ENCODE measurements around the gene GALM.
"Not testable (repeated sequence)": the region's sequence is repeated elsewhere in the genome, so short reads cannot be mapped to it uniquely, and the experiment has no call there.

The GALM gene

DNA sequence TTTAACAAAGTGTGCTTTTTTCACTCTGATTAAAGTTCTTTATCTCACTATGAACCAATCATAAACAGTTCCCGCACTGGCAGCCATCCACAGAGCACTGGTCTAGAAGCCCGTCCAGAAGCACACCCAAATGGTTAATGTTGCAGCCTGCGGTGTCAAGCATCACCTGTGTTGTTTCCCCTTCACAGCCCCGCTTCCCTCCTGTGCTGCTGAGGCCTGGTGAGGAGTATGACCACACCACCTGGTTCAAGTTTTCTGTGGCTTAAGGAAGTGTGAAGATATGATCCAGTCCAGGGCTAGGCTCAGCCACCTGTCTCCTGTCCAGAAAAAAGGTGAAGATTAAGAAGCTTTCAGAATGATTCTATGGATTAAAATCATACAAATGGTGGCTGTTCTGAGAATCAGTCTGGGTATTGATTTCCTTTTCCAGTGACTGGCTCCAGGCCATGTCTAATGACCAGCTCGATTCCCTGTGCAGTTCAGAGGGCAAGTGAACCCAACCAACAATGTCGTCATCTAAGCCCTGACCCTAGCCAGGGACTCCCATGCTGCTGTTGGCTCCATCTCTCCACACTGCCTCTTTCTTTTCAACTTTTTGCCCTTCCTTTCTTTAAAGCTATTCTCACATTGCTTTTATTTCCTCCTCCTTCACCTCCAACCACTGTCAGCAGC, 67.5 kb downstream of the GALM start:
- Histone ChIP-seq H3K4me3 (ENCODE audit: low read depth, low read length) (no peak overlapping the region), H3K4me2 (ENCODE audit: low read length) (no peak overlapping the region), H3K9ac (no peak overlapping the region), H3K79me2 (no peaks in the 10 kb centered on the region), H3K9me3 (ENCODE audit: control insufficient read depth, low read length) (no peaks in the 10 kb centered on the region), H3K27me3 (ENCODE audit: control insufficient read depth, insufficient read depth, low read length) (no peaks in the 10 kb centered on the region), H3K36me3 (ENCODE audit: control insufficient read depth, insufficient read depth, low read length) (no peaks in the 10 kb centered on the region), H3K27ac (no peak overlapping the region), H3K4me1 (no peaks in the 10 kb centered on the region), H2AFZ (no peak overlapping the region)
- TF ChIP-seq CTCF (IDR thresholded peaks at IDR 0.05), result no peak

GRCh38 chr2:38734299-38735058, 68.6 kb downstream of the GALM start:
- H3K79me2 ChIP-seq, result no peaks in the 10 kb centered on the region
- H3K27ac ChIP-seq, result no peak overlapping the region
- no peak for TF ChIP-seq CTCF (IDR thresholded peaks at IDR 0.05)
- no peak overlapping the region for H3K4me2 ChIP-seq (ENCODE audit: low read length)
- H3K4me1 ChIP-seq, result no peaks in the 10 kb centered on the region
- H3K9ac ChIP-seq, result no peak overlapping the region
- H3K27me3 ChIP-seq (ENCODE audit: control insufficient read depth, insufficient read depth, low read length), result no peaks in the 10 kb centered on the region
- H3K9me3 ChIP-seq (ENCODE audit: control insufficient read depth, low read length), result peaks cover 2% of the 10 kb centered on the region
- no peak overlapping the region for H3K4me3 ChIP-seq (ENCODE audit: low read depth, low read length)
- H3K36me3 ChIP-seq (ENCODE audit: control insufficient read depth, insufficient read depth, low read length), result no peaks in the 10 kb centered on the region
- H2AFZ ChIP-seq, result no peak overlapping the region

DNA sequence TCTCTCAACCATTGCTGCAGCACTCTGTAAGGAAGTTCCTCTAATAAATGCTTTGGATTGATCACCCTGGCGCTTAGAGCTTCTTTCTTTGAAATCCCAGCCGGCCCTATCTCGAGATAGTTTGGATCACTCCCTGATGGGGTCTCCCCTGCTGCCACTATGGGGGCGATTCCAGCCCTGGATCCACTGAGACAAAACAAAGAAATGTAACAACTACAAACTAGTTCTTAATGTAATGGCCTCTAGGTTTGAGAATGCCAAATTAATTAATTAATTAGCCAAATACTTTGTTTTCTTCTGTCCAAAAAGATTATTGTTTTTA, 70.0 kb downstream of the GALM start:
- TF ChIP-seq CTCF (IDR thresholded peaks at IDR 0.05), result no peak
- H3K9ac ChIP-seq, result no peak overlapping the region

DNA sequence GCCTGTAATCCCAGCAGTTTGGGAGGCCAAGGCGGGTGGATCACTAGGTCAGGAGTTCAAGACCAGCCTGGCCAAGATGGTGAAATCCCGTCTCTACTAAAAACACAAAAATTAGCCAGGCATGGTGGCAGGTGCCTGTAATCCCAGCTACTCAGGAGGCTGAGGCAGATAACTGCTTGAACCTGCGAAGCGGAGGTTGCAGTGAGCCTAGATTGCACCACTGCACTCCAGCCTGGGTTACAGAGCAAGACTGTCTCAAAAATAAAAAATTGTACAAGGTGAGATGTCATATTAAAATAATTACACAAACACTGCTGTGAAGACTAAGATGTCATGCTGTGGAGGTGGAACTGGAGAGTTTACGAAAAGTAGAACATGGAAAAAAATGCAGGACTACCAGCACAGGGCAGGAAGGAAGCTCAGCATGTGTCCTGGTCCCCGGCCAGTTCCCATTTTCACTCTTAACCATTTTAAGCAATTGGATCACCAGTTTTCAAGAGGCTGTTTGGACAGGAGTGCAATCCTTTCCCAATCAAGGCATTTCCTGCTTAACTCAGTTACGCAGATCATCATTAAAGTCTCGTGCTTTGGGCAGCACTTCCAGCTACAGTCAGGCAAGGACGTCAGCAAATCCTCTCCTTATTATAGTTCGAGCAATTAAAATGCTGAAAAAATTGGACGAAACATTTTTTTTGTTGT, 71.2 kb downstream of the GALM start:
- H3K9me3 ChIP-seq (ENCODE audit: control insufficient read depth, low read length); H3K79me2 ChIP-seq; H3K4me1 ChIP-seq; H3K4me3 ChIP-seq (ENCODE audit: low read depth, low read length); H3K9ac ChIP-seq; H3K27ac ChIP-seq; H3K36me3 ChIP-seq (ENCODE audit: control insufficient read depth, insufficient read depth, low read length); H2AFZ ChIP-seq; H3K27me3 ChIP-seq (ENCODE audit: control insufficient read depth, insufficient read depth, low read length); H3K4me2 ChIP-seq (ENCODE audit: low read length): not testable (repeated sequence)

More for the DNA sequence above, 70.0 kb downstream of the GALM start:
- Histone ChIP-seq H3K4me3 (ENCODE audit: low read depth, low read length) (no peak overlapping the region), H3K36me3 (ENCODE audit: control insufficient read depth, insufficient read depth, low read length) (no peaks in the 10 kb centered on the region), H3K79me2 (no peaks in the 10 kb centered on the region), H3K27ac (no peak overlapping the region), H3K4me2 (ENCODE audit: low read length) (no peak overlapping the region), H3K4me1 (no peaks in the 10 kb centered on the region), H3K9me3 (ENCODE audit: control insufficient read depth, low read length) (peaks cover 2% of the 10 kb centered on the region), H2AFZ (no peak overlapping the region), H3K27me3 (ENCODE audit: control insufficient read depth, insufficient read depth, low read length) (no peaks in the 10 kb centered on the region)

DNA sequence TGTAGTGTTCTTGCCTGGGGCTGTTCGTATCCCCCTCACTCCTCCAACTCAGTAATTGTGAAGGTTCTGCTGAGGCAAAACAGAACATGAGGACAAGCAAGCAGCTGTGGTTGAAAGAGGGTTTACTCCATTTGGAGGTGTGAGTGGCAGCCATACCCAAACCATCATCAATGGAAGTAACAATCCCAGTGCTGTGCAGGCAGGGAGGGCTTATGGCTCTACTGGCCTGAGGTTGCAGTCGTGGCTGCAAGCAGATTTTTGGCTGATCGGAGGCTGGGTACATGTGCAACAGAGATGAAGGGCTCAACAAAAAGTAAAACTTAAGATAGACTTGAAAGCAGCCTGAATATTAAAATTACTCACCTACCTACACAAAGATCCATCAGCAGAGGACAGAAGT, 72.0 kb downstream of the GALM start:
- H3K9ac ChIP-seq, result no peak overlapping the region

More for the DNA sequence above, 72.0 kb downstream of the GALM start:
- Histone ChIP-seq H3K4me1 (no peaks in the 10 kb centered on the region), H3K79me2 (no peaks in the 10 kb centered on the region), H3K9me3 (ENCODE audit: control insufficient read depth, low read length) (peaks cover 2% of the 10 kb centered on the region), H3K4me3 (ENCODE audit: low read depth, low read length) (no peak overlapping the region), H3K36me3 (ENCODE audit: control insufficient read depth, insufficient read depth, low read length) (no peaks in the 10 kb centered on the region), H3K27me3 (ENCODE audit: control insufficient read depth, insufficient read depth, low read length) (no peaks in the 10 kb centered on the region), H3K27ac (no peak overlapping the region), H3K4me2 (ENCODE audit: low read length) (no peak overlapping the region), H2AFZ (no peak overlapping the region)
- TF ChIP-seq CTCF (IDR thresholded peaks at IDR 0.05), result no peak

All from parathyroid adenoma (tissue), 2 donors.